Upper lobe of right lung (tissue), 1 donor: ENCODE results near the gene GREM2. TPM values are rescaled to one million over a fixed set of nuclear protein-coding genes. Genes with fewer than 3 reads are reported as not detected.

Experiments used
- ATAC-seq: fragments of 200-7000 bp; cut with Tn5 transposase; one replicate; pipeline ENCODE4 v1.9.1; 2020; ENCODE audit warnings: mild to moderate bottlenecking, moderate library complexity
- DNase-seq: peaks from one replicate; pipeline ENCODE4 v3.0.0-alpha.2; 2020
- H3K27ac ChIP-seq: fragments of 200-600 bp; one replicate; pipeline ENCODE4 v1.8.0; 2022
- H3K27me3 ChIP-seq: fragments of 200-600 bp; one replicate; pipeline ENCODE4 v1.8.0; 2022; ENCODE audit warnings: mild to moderate bottlenecking
- H3K36me3 ChIP-seq: fragments of 200-600 bp; one replicate; pipeline ENCODE4 v1.8.0; 2022
- H3K4me1 ChIP-seq: fragments of 200-600 bp; one replicate; pipeline ENCODE4 v1.8.0; 2022
- H3K4me3 ChIP-seq: fragments of 200-600 bp; one replicate; pipeline ENCODE4 v1.8.0; 2022; ENCODE audit warnings: mild to moderate bottlenecking
- H3K9me3 ChIP-seq: fragments of 200-600 bp; one replicate; pipeline ENCODE4 v1.8.0; 2022
- CTCF ChIP-seq: fragments of 200-600 bp; IDR thresholded peaks from one replicate; pipeline ENCODE4 v1.8.0; 2022; ENCODE audit warnings: antibody characterized with exemption
- intact Hi-C: fragments of 100-400 bp; cut with DNase I; formaldehyde crosslinking; loops from one replicate; pipeline ENCODE4 v1.11.0; 2022
- total RNA-seq: library from RNA; stranded (reverse); fragmentation: NEBNext Ultra II Directional; extraction: Animal tissue kit (Norgen Biotek cat#: 25700); gene quantifications from one replicate; pipeline ENCODE4 v1.2.1, GENCODE V29; 2021
- donor health status: DM: no; HTN: yes; CAD: no; lungs with severe emphysema.

The GREM2 gene
- total RNA-seq, 1 donor from 2014 or later, result 0.64 TPM

- intact Hi-C loops, result no loop called here
- Histone ChIP-seq H3K4me3 (peak overlapping the region; percentile 34), H3K27me3 (no peaks in the 10 kb centered on the region), H3K27ac (no peak overlapping the region), H3K9me3 (no peaks in the 10 kb centered on the region), H3K36me3 (no peaks in the 10 kb centered on the region), H3K4me1 (no peaks in the 10 kb centered on the region)
- DNase-seq, result no peak
- no peak for TF ChIP-seq CTCF
- ATAC-seq, result peak; percentile 46
Measured at GRCh38 chr1:240575981-240576662, 35.8 kb downstream of the GREM2 start.

- no peak for TF ChIP-seq CTCF
- DNase-seq (no peak), ATAC-seq (no peak)
- intact Hi-C loops, result no loop called here
- H3K4me3 ChIP-seq, result no peak overlapping the region
- H3K4me1 ChIP-seq, result no peaks in the 10 kb centered on the region
- H3K36me3 ChIP-seq, result no peaks in the 10 kb centered on the region
- no peaks in the 10 kb centered on the region for H3K9me3 ChIP-seq
- no peaks in the 10 kb centered on the region for H3K27me3 ChIP-seq
- no peak overlapping the region for H3K27ac ChIP-seq
Measured at GRCh38 chr1:240572328-240572727, 39.6 kb downstream of the GREM2 start.

GRCh38 chr1:240571782-240572181 lies 40.2 kb downstream of the GREM2 start:
- ATAC-seq (no peak), DNase-seq (no peak)
- H3K36me3 ChIP-seq, result no peaks in the 10 kb centered on the region
- intact Hi-C loops, result no loop called here
- no peak for TF ChIP-seq CTCF
- no peaks in the 10 kb centered on the region for H3K9me3 ChIP-seq
- no peaks in the 10 kb centered on the region for H3K4me1 ChIP-seq
- no peak overlapping the region for H3K4me3 ChIP-seq
- no peak overlapping the region for H3K27ac ChIP-seq
- H3K27me3 ChIP-seq, result no peaks in the 10 kb centered on the region

GRCh38 chr1:240567066-240567465 lies 44.9 kb downstream of the GREM2 start:
- ATAC-seq, result no peak
- TF ChIP-seq CTCF, result no peak
- no peak overlapping the region for H3K4me3 ChIP-seq
- H3K27me3 ChIP-seq, result no peaks in the 10 kb centered on the region
- H3K36me3 ChIP-seq, result no peaks in the 10 kb centered on the region
- no peak for DNase-seq
- H3K27ac ChIP-seq, result no peak overlapping the region
- H3K9me3 ChIP-seq, result no peaks in the 10 kb centered on the region
- intact Hi-C loops, result no loop called here
- H3K4me1 ChIP-seq, result no peaks in the 10 kb centered on the region

- intact Hi-C loops, result no loop called here
- Histone ChIP-seq H3K4me3 (no peak overlapping the region), H3K27ac (no peak overlapping the region), H3K36me3 (no peaks in the 10 kb centered on the region), H3K9me3 (no peaks in the 10 kb centered on the region), H3K4me1 (no peaks in the 10 kb centered on the region), H3K27me3 (no peaks in the 10 kb centered on the region)
- DNase-seq (no peak), ATAC-seq (no peak)
- no peak for TF ChIP-seq CTCF
Measured at GRCh38 chr1:240562779-240563178, 49.2 kb downstream of the GREM2 start.
